LNCaP clone FGC (cell line): ENCODE measurements around the gene C16orf95.

Source experiments
- DNase-seq: peaks from one replicate; pipeline ENCODE4 v3.0.0-alpha.2; 2011; ENCODE audit warnings: low read depth
- H3K4me3 ChIP-seq: 2 replicates; pipeline ENCODE4 v1.5.1; 2011; ENCODE audit warnings: mild to moderate bottlenecking, low read depth, low read length, control low read depth
- TF ChIP-seq, protein P1 (sequence below): IDR thresholded peaks from 2 replicates; pipeline ENCODE4 v1.5.1; 2012; ENCODE audit warnings: mild to moderate bottlenecking; ENCODE audit not compliant: control insufficient read depth, insufficient read depth; ENCODE audit errors: extremely low read depth

Gene C16orf95

GRCh38 chr16:87361916-87362619 lies 44.9 kb upstream of the C16orf95 start:
- no peak overlapping the region for H3K4me3 ChIP-seq
- TF ChIP-seq, protein P1, sequence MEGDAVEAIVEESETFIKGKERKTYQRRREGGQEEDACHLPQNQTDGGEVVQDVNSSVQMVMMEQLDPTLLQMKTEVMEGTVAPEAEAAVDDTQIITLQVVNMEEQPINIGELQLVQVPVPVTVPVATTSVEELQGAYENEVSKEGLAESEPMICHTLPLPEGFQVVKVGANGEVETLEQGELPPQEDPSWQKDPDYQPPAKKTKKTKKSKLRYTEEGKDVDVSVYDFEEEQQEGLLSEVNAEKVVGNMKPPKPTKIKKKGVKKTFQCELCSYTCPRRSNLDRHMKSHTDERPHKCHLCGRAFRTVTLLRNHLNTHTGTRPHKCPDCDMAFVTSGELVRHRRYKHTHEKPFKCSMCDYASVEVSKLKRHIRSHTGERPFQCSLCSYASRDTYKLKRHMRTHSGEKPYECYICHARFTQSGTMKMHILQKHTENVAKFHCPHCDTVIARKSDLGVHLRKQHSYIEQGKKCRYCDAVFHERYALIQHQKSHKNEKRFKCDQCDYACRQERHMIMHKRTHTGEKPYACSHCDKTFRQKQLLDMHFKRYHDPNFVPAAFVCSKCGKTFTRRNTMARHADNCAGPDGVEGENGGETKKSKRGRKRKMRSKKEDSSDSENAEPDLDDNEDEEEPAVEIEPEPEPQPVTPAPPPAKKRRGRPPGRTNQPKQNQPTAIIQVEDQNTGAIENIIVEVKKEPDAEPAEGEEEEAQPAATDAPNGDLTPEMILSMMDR: no peak
- no peak for DNase-seq

GRCh38 chr16:87360862-87361610 lies 43.8 kb upstream of the C16orf95 start:
- no peak for DNase-seq
- TF ChIP-seq, protein P1: no peak

DNA sequence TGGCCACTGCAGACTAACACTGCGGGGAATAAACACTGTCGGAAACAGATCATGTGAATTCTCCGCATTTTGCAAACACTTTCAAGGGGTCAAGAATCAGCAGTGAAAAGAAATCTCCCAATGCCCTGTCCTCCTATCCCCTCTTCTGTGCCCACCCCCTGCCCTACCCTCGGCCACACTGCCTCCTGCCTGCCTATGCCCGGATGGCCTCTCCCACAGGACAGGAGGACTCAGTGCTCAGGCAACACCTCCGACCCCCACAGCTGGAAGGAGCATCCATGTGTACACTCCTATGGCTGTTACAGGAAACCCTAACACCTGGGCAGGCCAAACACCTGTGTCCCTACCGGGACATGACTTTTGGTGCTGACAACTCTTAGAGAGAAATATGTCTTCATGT lies 41.9 kb upstream of the C16orf95 start:
- TF ChIP-seq, protein P1: no peak
- DNase-seq: no peak

More at GRCh38 chr16:87360862-87361610, 43.8 kb upstream of the C16orf95 start:
- no peak overlapping the region for H3K4me3 ChIP-seq

DNA sequence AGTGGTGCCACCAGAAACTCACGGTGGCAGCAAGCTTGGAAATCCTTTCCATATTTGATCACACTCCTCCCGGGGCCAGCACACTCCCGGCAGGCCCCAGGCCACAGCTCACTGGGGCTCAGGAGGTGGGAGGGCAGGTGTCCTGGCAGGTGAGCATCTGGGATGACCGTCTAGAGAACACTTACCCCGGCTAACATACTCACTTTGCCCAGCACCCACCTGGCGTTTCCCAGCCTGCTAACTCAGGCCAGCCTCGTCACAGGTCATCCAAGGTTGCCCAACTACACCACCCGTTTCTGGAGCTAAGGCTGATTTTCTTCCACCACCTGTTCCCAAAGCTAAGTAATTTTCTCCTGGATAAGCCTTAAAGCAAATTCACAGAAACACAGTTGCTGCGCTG lies 41.5 kb upstream of the C16orf95 start:
- DNase-seq: no peak
- no peak overlapping the region for H3K4me3 ChIP-seq
- TF ChIP-seq, protein P1: no peak

More for the DNA sequence above, 41.9 kb upstream of the C16orf95 start:
- no peak overlapping the region for H3K4me3 ChIP-seq

- TF ChIP-seq, protein P1: no peak
- H3K4me3 ChIP-seq: no peak overlapping the region
- no peak for DNase-seq
Measured at GRCh38 chr16:87358250-87358649, 41.1 kb upstream of the C16orf95 start.

- TF ChIP-seq, protein P1: no peak
- H3K4me3 ChIP-seq: no peak overlapping the region
- no peak for DNase-seq
Measured at GRCh38 chr16:87356491-87356853, 39.3 kb upstream of the C16orf95 start.
